BE2C (cell line): Measurements from ENCODE around the gene KSR1.
"Not testable (repeated sequence)": the region's sequence is repeated elsewhere in the genome, so short reads cannot be mapped to it uniquely, and the experiment has no call there.

Source experiments
- DNase-seq: peaks from one replicate; pipeline ENCODE4 v3.0.0-alpha.2; 2020
- H3K27me3 ChIP-seq: fragments of 250-450 bp; sonication (Bioruptor Pico); 2 replicates; pipeline ENCODE4 v1.5.1; 2020; ENCODE audit warnings: mild to moderate bottlenecking
- H3K36me3 ChIP-seq: fragments of 250-450 bp; sonication (Bioruptor Pico); 2 replicates; pipeline ENCODE4 v1.5.1; 2020; ENCODE audit warnings: mild to moderate bottlenecking
- H3K4me1 ChIP-seq: fragments of 250-450 bp; sonication (Bioruptor Pico); 2 replicates; pipeline ENCODE4 v1.5.1; 2020
- H3K4me3 ChIP-seq: 2 replicates; pipeline ENCODE4 v1.5.1; 2011; ENCODE audit warnings: low read depth, low read length
- H3K9me3 ChIP-seq: fragments of 250-450 bp; sonication (Bioruptor Pico); 2 replicates; pipeline ENCODE4 v1.5.1; 2020
- TF ChIP-seq, protein P1 (sequence below): IDR thresholded peaks from 2 replicates; pipeline ENCODE4 v1.5.1; 2012; ENCODE audit warnings: mild to moderate bottlenecking, low read depth, low read length

KSR1 gene

DNA sequence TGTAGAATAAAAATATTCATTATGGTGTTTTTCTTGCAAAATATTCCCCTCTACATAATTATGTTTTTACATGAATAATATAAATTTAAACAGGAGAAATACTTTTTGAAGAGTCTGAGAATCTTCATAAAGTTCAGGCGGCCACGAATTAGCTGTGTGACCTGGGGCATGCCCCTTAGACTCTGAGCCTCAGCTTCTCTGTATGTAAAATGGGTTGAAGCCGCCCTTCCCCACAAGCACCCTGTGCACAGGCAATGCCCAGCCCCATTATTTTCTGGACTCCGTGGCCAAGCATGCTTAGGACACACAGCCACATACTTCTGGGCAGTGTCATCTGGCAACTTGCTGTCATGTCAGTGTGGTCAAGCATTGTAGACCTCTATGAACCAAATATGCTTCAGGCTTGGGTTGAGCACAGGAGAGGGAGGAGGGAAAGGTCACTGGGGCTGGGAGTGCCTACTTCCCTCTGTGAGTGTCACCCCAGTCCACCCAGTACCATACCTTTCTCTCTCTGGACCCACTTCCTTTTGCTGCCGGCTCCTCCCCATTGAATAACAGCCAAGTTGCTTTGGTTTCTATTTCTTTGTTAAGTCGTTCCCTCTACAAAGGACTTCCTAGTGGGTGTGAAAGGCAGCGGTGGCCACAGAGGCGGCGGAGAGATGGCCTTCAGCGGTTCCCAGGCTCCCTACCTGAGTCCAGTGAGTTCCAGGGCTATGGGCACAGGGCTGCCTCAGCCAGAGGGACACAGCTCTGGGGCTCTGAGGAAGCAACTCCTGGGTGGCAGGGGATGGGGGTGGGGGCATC lies 174.6 kb downstream of the KSR1 start, which contains the start of gene LGALS9:
Gene LGALS9, plus strand, starts transcription at position 582 of the 804 bp plus-strand sequence. Its CDS starts 78 bp downstream, at position 660.
- no peaks in the 10 kb centered on the region for H3K36me3 ChIP-seq
- no peak within 1 kb of the TSS for H3K4me3 ChIP-seq
- H3K27me3 ChIP-seq: no peaks in the 10 kb centered on the region
- no peaks in the 10 kb centered on the region for H3K9me3 ChIP-seq
- DNase-seq: no peak
- TF ChIP-seq, protein P1, sequence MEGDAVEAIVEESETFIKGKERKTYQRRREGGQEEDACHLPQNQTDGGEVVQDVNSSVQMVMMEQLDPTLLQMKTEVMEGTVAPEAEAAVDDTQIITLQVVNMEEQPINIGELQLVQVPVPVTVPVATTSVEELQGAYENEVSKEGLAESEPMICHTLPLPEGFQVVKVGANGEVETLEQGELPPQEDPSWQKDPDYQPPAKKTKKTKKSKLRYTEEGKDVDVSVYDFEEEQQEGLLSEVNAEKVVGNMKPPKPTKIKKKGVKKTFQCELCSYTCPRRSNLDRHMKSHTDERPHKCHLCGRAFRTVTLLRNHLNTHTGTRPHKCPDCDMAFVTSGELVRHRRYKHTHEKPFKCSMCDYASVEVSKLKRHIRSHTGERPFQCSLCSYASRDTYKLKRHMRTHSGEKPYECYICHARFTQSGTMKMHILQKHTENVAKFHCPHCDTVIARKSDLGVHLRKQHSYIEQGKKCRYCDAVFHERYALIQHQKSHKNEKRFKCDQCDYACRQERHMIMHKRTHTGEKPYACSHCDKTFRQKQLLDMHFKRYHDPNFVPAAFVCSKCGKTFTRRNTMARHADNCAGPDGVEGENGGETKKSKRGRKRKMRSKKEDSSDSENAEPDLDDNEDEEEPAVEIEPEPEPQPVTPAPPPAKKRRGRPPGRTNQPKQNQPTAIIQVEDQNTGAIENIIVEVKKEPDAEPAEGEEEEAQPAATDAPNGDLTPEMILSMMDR: no peak
- no peaks in the 10 kb centered on the region for H3K4me1 ChIP-seq

DNA sequence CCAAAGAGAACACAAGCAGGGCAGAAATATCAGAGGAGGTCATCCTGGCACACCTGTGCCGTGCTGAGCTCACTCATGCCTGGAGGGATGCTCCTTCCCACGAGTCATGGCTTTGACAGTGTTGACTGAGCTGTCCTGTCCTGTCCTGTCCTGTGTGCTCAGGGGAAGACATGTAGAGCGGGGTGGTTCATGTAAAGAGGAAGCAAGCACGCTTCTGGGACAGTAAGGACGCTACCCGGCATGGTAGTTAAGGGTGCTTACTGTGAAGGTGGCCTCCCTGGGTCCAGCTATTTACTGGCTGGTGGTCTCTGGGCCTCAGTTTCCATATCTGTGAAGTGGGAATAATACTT lies 175.1 kb downstream of the KSR1 start:
- Histone ChIP-seq H3K4me1 (no peaks in the 10 kb centered on the region), H3K27me3 (no peaks in the 10 kb centered on the region), H3K36me3 (no peaks in the 10 kb centered on the region), H3K9me3 (no peaks in the 10 kb centered on the region), H3K4me3 (no peak overlapping the region)
- TF ChIP-seq, protein P1: no peak
- no peak for DNase-seq

DNA sequence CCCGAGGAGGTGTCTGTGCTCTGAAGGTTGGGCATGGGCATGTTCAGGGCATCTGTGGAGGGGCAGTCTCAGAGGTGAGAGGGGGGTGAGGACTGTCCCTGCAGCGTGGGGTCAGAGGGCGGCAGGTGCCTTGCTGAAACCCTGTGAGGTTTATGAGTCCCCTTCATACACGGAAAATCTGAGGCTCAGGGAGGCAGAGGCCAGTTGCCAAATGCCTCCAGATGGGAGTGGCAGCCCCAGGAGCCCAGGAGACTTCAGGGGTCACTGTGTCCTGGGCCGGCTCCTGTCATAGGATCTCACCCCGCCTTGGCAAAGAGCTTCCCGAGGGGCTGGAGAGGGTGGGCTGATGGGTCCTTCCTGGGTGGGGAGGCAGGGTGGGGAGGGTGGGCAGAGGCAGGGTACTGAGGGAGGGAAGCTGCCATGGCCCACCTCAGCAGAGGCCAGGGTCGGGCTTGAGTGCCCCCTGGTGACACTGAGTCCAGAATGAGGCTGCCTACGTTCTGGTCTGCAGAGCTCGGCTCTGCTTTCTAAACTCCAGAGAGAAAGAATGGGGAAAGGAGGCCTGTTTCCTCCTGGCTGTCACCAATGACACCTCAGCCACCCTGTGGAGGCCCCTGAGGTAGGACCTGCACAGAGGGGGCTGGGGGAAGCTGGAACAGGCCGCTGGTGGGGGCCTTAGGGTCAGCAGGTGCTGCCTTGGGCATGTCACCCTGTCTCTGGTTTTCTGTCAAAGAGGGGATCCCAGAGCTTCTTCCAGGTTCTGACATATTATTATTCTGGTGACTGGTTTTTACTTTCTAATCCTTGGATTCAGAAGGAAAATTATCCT lies 175.9 kb downstream of the KSR1 start:
- H3K4me3 ChIP-seq: no peak overlapping the region
- no peaks in the 10 kb centered on the region for H3K4me1 ChIP-seq
- H3K9me3 ChIP-seq: no peaks in the 10 kb centered on the region
- H3K36me3 ChIP-seq: no peaks in the 10 kb centered on the region
- no peak for DNase-seq
- TF ChIP-seq, protein P1: no peak
- no peaks in the 10 kb centered on the region for H3K27me3 ChIP-seq

DNA sequence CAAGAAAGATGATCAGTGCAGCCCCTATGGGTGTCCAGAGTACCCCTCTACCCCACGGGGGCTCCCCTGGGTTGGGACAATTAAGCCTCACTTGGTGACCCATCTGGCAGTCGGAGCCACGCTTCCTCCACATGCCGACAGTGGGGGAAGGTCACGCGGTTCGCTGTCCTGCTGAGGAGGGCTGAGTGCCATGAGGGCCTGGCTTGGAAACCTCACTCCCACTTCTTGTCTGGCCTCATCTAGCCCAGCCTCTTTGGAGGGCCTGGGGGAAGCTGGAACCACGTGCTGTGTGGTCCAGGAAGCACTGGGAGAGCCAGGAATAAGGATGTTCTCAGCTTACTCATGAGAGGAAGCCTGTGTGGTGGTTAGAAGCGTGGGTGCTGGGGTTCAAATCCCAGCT lies 176.5 kb downstream of the KSR1 start:
- H3K36me3 ChIP-seq, DNase-seq, H3K27me3 ChIP-seq, H3K4me1 ChIP-seq, H3K9me3 ChIP-seq, H3K4me3 ChIP-seq: not testable (repeated sequence)

DNA sequence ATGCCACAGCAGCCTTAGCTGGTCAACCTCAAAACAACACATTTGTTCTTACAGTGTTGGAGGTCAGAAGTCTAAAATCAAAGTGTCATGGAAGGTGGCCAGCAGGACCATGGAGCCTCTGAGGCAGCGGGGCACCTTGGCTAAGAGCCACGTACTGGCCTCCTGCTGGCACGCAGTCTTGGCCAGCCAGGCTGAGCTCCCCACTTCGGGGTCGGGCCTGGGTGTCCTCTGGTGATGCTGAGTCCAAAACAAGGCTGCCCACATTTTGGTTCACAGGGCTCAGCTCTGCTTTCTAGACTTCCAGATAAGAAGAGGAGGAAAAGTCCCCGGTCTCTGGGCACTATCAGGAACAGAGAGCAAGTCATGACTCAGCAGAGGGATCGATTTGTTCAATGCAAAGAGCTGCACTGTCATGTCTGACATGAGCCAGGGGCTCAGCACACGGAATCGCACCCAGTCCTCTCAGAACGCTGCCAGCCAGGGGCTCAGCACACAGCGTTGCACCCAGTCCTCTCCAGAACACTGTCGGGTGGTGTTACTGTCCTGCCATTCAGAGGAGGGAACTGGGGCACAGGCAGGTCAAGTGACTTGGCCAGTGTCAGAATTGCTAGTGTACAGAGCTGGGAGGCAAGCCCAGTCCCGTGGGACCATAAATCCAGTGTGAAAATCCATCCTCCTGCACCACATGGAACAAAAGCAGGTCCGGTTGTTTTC lies 177.2 kb downstream of the KSR1 start:
- Histone ChIP-seq H3K9me3 (no peaks in the 10 kb centered on the region), H3K4me3 (no peak overlapping the region), H3K27me3 (no peaks in the 10 kb centered on the region), H3K4me1 (no peaks in the 10 kb centered on the region), H3K36me3 (no peaks in the 10 kb centered on the region)
- TF ChIP-seq, protein P1: no peak
- DNase-seq: no peak

DNA sequence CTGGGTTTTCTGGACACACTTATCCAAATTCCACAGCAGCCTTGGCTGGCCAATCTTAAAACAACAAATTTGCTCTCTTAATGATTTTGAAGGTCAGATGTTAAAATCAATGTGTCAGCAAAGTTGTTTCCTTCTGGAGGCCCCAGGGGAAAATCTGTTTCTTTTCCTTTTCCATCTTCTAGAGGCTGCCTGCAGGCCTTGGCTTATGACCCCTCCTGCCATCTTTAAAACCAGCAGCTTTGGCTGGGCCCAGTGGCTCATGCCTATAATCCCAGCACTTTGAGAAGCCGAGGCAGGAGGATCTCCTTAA lies 177.7 kb downstream of the KSR1 start:
- Histone ChIP-seq H3K4me3 (no peak overlapping the region), H3K27me3 (no peaks in the 10 kb centered on the region), H3K36me3 (no peaks in the 10 kb centered on the region), H3K4me1 (no peaks in the 10 kb centered on the region), H3K9me3 (no peaks in the 10 kb centered on the region)
- TF ChIP-seq, protein P1: no peak
- no peak for DNase-seq
